ENCODE data around the gene MIER2.

MIER2 gene

GRCh38 chr19:377801-378581, 33.4 kb upstream of the MIER2 start:
- no peak for DNase-seq

GRCh38 chr19:376111-376470, 31.5 kb upstream of the MIER2 start:
- no peak for DNase-seq

GRCh38 chr19:375395-376110, 31.0 kb upstream of the MIER2 start:
- DNase-seq: no peak

- DNase-seq: no peak
These were observed 30.3 kb upstream of the MIER2 start for GRCh38 chr19:374886-375235.

- DNase-seq: no peak
These were observed 29.7 kb upstream of the MIER2 start for GRCh38 chr19:374183-374885.

GRCh38 chr19:373391-374182, 29.0 kb upstream of the MIER2 start:
- no peak for DNase-seq

- no peak for DNase-seq
These were observed 27.8 kb upstream of the MIER2 start for GRCh38 chr19:372306-372890.

GRCh38 chr19:371501-372168, 27.0 kb upstream of the MIER2 start:
- no peak for DNase-seq

GRCh38 chr19:370641-371330, 26.2 kb upstream of the MIER2 start:
- no peak for DNase-seq

- no peak for DNase-seq
These were observed 25.3 kb upstream of the MIER2 start for GRCh38 chr19:369876-370275.

GRCh38 chr19:369256-369655, 24.7 kb upstream of the MIER2 start:
- no peak for DNase-seq

- no peak for DNase-seq
These were observed 24.0 kb upstream of the MIER2 start for GRCh38 chr19:368630-369024.

GRCh38 chr19:367963-368629, 23.5 kb upstream of the MIER2 start:
- DNase-seq: no peak

GRCh38 chr19:367561-367960, 23.0 kb upstream of the MIER2 start:
- DNase-seq: no peak

GRCh38 chr19:366951-367350, 22.4 kb upstream of the MIER2 start:
- no peak for DNase-seq

- no peak for DNase-seq
These were observed 21.7 kb upstream of the MIER2 start for GRCh38 chr19:366205-366783.

- DNase-seq: no peak
These were observed 20.1 kb upstream of the MIER2 start for GRCh38 chr19:364496-365287.

GRCh38 chr19:362683-363082, 18.1 kb upstream of the MIER2 start:
- no peak for DNase-seq

GRCh38 chr19:362154-362553, 17.6 kb upstream of the MIER2 start:
- DNase-seq: no peak

- DNase-seq: no peak
These were observed 15.0 kb upstream of the MIER2 start for GRCh38 chr19:359653-359925.

Measured in T-helper 9 cell (primary cell).